ENCODE measurements around the gene ACTN1. TPM values are rescaled to one million over a fixed set of nuclear protein-coding genes. Genes with fewer than 3 reads are reported as not detected.
"Not testable (repeated sequence)": the region's sequence is repeated elsewhere in the genome, so short reads cannot be mapped to it uniquely, and the experiment has no call there.

Gene ACTN1
- 27.4 and 27.9 TPM in 2 replicates for total RNA-seq

DNA sequence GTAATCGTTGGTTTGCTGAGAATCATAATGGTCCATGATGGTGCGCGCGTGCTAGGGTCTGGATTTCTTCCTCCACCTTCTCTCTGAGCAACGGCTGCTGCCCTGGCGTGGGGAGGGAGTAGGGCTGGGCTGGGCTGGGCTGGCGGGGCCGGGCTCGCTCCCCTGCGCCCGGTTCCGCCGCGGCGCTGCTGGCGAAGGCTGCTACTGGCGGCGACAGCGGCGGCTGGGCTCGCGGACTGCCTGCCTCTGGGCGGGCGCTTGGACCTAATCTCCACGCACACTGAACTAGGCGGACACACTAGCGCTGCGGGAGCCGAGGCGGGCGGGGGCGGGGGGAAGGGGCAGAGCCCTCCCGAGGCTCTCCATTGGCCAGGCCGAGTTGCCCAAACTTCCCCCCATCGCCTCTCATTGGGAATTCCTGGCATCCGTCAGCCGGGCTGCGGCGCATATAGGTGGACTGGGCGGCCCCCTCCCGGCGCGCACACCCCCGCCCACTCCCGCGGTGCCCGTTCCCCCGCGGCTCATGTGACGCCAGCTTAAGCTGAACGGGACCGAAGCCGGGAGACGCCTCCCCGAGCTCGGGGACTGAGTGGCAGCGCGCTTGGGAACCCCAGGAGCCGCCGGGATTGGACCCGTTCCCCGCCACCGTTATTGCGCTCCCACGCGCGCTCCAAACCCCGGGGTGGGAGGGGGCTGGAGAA, at the start of gene ACTN1:
Gene ACTN1, minus strand, starts transcription at position 282 of the 701 bp plus-strand sequence. Its CDS starts 246 bp downstream, at position 36.
- Mint-ChIP-seq H3K4me1 (ENCODE audit: low read depth) (peaks cover 22% of the 10 kb centered on the region), H3K9me3 (no peaks in the 10 kb centered on the region), H3K27ac (peak within 1 kb of the TSS; percentile 68), H3K36me3 (ENCODE audit: low read depth) (peaks cover 6% of the 10 kb centered on the region), H3K4me3 (peak within 1 kb of the TSS; percentile 85), H3K27me3 (ENCODE audit: insufficient read depth) (peaks cover 32% of the 10 kb centered on the region)
- intact Hi-C loops (cut with micrococcal nuclease), result loop anchor here (2.0 to 5.0 kb wide), 3 partner anchors 68 to 1162 kb away; partner anchors contain the start of genes DCAF5, RAD51B and ZFYVE26
- DNase-seq (ENCODE audit: low spot score), result peak; percentile 22

DNA sequence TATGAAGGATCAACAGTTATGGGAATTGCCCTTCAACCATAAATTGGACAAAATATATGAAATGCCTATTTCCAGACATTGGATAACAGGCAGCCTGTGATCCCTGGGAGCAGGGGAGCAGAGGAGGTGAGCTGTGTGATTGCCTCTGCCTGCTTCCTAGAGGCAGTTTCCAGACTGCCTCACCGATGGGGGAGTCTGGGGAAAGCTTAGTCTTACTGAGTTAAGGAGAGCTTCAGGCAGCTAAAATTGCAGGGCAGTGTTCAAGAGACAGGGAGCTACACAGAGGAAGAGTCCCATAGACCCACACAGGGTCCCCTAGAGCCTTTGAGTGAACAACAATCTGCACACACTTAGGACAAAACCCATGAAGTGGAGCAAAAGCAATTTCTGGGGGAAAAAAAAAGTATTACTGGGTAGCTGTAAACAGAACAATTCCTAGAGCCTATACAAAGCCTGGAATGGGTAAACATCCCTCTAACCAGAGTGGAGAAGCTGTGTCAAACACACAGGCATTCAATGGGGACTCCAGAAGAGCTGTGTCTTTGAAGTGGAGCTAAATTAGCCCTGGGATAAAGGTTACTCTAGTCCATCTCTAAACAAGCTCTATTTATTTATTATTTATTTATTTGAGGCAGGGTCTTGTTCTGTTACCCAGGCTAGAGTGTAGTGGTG, 48.3 kb upstream of the ACTN1 start:
- Mint-ChIP-seq H3K9me3 (no peaks in the 10 kb centered on the region), H3K27ac (no peak overlapping the region), H3K36me3 (ENCODE audit: low read depth) (no peaks in the 10 kb centered on the region), H3K4me1 (ENCODE audit: low read depth) (no peaks in the 10 kb centered on the region), H3K27me3 (ENCODE audit: insufficient read depth) (peaks cover 22% of the 10 kb centered on the region), H3K4me3 (no peak overlapping the region)
- intact Hi-C loops (cut with micrococcal nuclease), result no loop called here
- no peak for DNase-seq (ENCODE audit: low spot score)

DNA sequence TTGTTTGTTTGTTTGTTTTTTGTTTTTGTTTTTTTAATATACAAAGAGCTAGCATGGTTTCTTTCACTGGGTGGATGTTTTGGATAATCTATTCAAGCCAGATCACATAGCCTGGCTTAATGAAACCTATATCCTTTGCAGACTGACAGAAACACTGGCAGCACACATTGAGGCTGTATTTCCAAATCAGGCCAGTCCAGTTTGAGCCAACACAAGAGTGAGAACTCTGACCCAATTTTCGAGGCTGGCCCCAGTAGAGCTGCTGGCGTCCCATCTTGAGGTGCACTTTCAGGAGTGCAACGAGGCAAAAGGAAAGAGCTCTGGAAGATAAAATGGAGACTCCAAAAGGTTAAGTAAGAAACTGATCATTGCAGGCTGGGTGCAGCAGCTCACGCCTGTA, 43.9 kb upstream of the ACTN1 start:
- Mint-ChIP-seq H3K27me3 (ENCODE audit: insufficient read depth) (peaks cover 23% of the 10 kb centered on the region), H3K27ac (no peak overlapping the region), H3K36me3 (ENCODE audit: low read depth) (no peaks in the 10 kb centered on the region), H3K4me3 (no peak overlapping the region), H3K4me1 (ENCODE audit: low read depth) (no peaks in the 10 kb centered on the region), H3K9me3 (no peaks in the 10 kb centered on the region)
- DNase-seq (ENCODE audit: low spot score), result no peak
- intact Hi-C loops (cut with micrococcal nuclease), result no loop called here

DNA sequence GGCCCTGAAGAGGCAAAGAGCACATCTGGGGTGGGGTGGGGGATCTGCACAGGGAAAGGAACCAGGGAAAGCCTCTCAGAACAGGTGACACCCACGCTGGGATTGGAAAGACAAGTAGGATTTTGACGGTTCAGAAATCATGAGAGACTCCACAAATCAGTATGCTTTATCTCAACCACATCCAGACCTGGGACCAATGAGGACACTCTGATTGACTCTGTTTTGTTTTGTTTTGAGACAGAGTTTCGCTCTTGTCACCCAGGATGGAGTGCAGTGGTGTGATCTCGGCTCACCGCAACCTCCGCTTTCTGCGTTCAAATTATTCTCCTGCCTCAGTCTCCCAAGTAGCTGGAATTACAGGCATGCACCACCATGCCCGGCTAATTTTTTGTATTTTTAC, 43.0 kb upstream of the ACTN1 start:
- H3K4me1 Mint-ChIP-seq (ENCODE audit: low read depth); intact Hi-C loops (cut with micrococcal nuclease); H3K36me3 Mint-ChIP-seq (ENCODE audit: low read depth); DNase-seq (ENCODE audit: low spot score); H3K9me3 Mint-ChIP-seq; H3K4me3 Mint-ChIP-seq; H3K27ac Mint-ChIP-seq: not testable (repeated sequence)
- H3K27me3 Mint-ChIP-seq (ENCODE audit: insufficient read depth), result peaks cover 19% of the 10 kb centered on the region

DNA sequence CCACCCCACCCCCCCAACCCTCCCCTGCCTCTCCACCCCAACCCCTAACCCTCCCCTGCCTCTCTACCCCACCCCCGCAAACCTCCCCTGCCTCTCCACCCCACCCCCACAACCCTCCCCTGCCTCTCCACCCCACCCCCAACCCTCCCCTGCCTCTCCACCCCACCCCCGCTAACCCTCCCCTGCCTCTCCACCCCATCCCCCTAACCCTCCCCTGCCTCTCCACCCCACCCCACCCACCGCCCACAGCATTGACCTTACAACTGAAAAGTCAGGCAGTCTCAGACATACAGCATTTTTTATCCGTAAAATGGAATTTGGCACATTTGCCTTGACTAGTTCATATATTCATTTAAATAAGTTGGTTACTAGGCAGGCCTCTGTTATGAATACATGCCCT, 38.6 kb upstream of the ACTN1 start:
- Mint-ChIP-seq H3K27ac (no peak overlapping the region), H3K9me3 (no peaks in the 10 kb centered on the region), H3K4me3 (no peak overlapping the region), H3K4me1 (ENCODE audit: low read depth) (no peaks in the 10 kb centered on the region), H3K36me3 (ENCODE audit: low read depth) (no peaks in the 10 kb centered on the region), H3K27me3 (ENCODE audit: insufficient read depth) (peaks cover 4% of the 10 kb centered on the region)
- intact Hi-C loops (cut with micrococcal nuclease), result no loop called here
- no peak for DNase-seq (ENCODE audit: low spot score)

DNA sequence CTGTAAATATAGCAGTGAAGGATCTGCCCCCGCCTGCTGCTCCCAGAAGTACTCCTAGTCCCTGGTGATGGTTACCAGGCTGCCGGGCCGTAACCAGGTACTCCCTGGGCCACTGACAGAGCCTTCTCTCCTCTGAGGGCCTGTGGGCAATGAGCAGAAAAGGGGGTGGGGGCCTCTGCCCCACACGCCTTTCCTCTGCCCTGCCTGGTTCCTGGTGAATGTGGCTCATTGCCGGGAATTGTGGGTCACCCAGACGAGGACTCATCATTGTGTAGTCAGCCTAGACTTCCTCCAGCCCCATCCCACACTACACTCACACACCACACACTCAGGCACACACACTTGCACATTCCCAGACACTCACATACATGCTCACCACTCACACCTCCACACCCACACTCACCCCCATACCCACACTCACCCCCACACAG, 35.7 kb upstream of the ACTN1 start:
- intact Hi-C loops (cut with micrococcal nuclease), result no loop called here

DNA sequence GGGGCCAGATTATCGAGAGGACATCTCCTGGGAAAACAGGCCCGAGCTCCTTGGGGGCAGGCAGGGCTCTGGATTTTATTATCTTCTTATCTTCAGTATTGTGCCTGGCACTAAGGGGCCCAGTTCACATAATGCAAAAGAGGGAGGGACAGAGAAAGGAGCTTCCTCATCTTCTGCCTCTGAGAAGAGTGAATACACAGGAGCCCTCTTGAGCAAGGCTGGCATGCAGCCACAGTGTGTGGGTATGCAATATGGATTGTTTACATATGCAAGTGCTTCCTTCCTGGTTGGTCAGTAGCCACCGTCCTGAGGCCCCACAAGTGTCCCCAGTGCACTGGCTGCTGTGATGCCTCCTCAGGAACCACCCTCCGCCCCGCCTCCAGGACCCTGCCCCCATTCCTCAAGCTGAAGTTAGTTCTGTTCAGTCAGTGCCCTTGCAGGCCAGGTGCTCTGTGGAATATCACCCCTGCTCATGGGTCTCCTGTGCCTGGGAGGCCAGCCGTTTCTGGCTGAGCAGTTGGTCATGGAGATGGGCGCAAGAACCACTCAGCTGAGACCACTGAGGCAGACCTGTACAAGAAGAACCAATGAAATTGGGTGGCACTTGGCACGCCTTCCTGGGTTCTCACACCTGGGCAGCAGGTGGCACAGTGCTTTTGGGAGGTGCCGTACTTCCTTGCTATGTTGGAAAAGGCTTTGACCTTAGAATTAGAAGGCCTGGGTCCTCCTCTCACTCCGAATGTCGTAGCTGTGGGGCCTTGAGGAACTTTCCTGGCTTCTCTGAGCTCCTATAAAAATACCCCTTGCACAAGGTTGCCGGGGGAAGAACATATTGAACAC, 35.1 kb upstream of the ACTN1 start:
- H3K36me3 Mint-ChIP-seq (ENCODE audit: low read depth), result no peaks in the 10 kb centered on the region
- no peaks in the 10 kb centered on the region for H3K27me3 Mint-ChIP-seq (ENCODE audit: insufficient read depth)
- H3K27ac Mint-ChIP-seq, result no peak overlapping the region
- no peaks in the 10 kb centered on the region for H3K4me1 Mint-ChIP-seq (ENCODE audit: low read depth)
- intact Hi-C loops (cut with micrococcal nuclease), result no loop called here
- H3K4me3 Mint-ChIP-seq, result no peak overlapping the region
- no peak for DNase-seq (ENCODE audit: low spot score)
- H3K9me3 Mint-ChIP-seq, result no peaks in the 10 kb centered on the region

More for the DNA sequence above, 35.7 kb upstream of the ACTN1 start:
- Mint-ChIP-seq H3K27ac (no peak overlapping the region), H3K4me1 (ENCODE audit: low read depth) (no peaks in the 10 kb centered on the region), H3K4me3 (no peak overlapping the region), H3K27me3 (ENCODE audit: insufficient read depth) (no peaks in the 10 kb centered on the region), H3K36me3 (ENCODE audit: low read depth) (no peaks in the 10 kb centered on the region), H3K9me3 (no peaks in the 10 kb centered on the region)
- DNase-seq (ENCODE audit: low spot score), result no peak

DNA sequence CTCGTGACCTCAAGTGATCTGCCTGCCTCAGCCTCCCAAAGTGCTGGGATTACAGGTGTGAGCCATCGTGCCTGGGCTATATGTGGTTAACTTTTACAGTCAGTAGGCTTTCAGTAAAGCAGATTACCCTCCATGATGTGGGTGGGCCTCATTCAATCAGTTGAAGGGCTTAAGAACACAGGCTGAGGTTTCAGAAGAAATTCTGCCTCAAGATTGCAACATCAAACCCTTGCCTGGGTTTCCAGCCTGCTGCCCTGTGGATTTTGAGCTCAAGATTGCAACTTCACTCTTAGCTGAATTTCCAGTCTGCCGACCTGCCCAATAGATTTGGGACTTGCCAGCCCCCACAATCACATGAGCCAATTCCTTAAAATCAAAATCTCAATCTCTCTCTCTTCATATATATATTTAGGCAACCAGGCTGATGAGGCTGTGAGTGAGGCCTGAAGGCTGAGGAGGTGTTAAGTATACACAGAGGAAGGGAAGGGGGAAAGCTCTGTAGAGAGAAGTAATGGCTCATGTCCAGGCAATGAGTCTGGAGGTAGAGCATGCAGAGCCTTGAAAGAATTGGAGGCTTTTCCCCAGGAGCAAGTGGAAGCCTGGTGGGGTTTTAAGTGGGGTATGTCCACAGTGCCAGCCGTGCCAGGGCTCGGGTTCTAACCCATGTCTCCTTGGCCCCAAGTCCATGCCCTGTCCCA, 33.3 kb upstream of the ACTN1 start:
- Mint-ChIP-seq H3K4me3 (no peak overlapping the region), H3K9me3 (no peaks in the 10 kb centered on the region), H3K27me3 (ENCODE audit: insufficient read depth) (no peaks in the 10 kb centered on the region), H3K27ac (no peak overlapping the region), H3K4me1 (ENCODE audit: low read depth) (no peaks in the 10 kb centered on the region), H3K36me3 (ENCODE audit: low read depth) (no peaks in the 10 kb centered on the region)
- intact Hi-C loops (cut with micrococcal nuclease), result no loop called here
- DNase-seq (ENCODE audit: low spot score), result no peak

DNA sequence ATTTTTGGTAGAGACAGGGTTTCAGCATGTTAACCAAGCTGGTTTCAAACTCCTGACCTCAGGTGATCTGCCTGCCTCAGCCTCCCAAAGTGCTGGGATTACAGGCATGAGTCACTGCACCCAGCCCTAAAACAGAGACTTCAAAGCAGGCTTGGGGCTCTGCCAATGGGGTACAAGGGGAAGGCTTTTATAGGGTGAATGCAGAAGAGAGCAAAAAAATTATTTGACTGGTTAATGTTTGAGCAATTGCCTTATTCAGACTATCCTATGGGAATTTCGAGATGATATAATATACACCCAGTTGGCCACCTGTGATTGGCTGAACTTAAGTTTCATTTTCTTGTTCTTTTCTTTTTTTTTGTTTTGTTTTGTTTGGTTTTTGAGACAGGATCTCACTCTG, 31.5 kb upstream of the ACTN1 start:
- no peaks in the 10 kb centered on the region for H3K27me3 Mint-ChIP-seq (ENCODE audit: insufficient read depth)
- no peak overlapping the region for H3K4me3 Mint-ChIP-seq
- no peaks in the 10 kb centered on the region for H3K9me3 Mint-ChIP-seq
- no peak overlapping the region for H3K27ac Mint-ChIP-seq
- no peak for DNase-seq (ENCODE audit: low spot score)
- H3K4me1 Mint-ChIP-seq (ENCODE audit: low read depth), result no peaks in the 10 kb centered on the region
- intact Hi-C loops (cut with micrococcal nuclease), result no loop called here
- no peaks in the 10 kb centered on the region for H3K36me3 Mint-ChIP-seq (ENCODE audit: low read depth)

DNA sequence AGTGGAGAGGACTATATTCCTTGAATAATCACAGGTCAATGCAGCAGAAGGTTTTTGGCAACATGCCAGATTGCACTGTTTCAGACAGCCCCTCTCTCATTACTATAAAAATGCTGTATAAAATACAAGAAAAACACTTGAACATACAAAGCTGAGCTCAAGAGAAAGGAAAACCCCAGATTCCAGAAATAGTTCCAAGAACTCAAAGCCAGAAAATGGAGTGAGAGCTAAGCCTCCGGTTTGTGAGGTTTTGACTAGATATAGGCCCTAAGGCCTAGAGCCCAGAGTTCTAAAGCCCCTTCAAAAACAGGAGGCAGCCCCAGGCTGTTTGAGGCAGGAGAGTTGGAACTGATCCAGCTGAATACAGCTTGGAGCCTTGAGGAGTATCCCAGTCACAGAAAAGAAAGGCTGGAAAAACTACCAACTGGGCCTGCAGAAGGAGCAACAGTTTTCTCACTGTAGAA, 29.4 kb upstream of the ACTN1 start:
- Mint-ChIP-seq H3K36me3 (ENCODE audit: low read depth) (no peaks in the 10 kb centered on the region), H3K27ac (no peak overlapping the region), H3K9me3 (no peaks in the 10 kb centered on the region), H3K27me3 (ENCODE audit: insufficient read depth) (peaks cover 3% of the 10 kb centered on the region), H3K4me3 (no peak overlapping the region), H3K4me1 (ENCODE audit: low read depth) (no peaks in the 10 kb centered on the region)
- no peak for DNase-seq (ENCODE audit: low spot score)
- intact Hi-C loops (cut with micrococcal nuclease), result no loop called here

DNA sequence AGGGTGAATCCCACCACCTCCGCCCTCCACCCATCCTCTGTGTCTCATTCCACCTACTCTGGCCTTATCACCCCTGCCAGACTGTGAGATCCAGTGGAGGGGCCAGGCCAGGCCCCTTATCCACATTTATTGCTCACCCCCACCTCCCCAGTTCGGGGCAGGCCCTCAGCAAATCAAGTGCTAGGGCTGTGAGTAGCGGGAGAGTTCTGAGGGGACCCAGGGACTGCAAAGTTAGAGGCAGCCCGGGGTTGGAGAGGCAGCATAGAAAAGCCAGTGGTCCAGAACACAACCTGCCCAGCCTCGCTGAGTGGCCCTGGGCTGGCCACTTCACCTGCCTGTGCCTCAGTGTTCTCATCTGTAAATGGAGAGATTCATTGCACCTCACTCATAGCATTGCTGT, 27.2 kb upstream of the ACTN1 start:
- Mint-ChIP-seq H3K9me3 (no peaks in the 10 kb centered on the region), H3K27ac (no peak overlapping the region), H3K4me1 (ENCODE audit: low read depth) (no peaks in the 10 kb centered on the region), H3K36me3 (ENCODE audit: low read depth) (no peaks in the 10 kb centered on the region), H3K4me3 (no peak overlapping the region), H3K27me3 (ENCODE audit: insufficient read depth) (peaks cover 3% of the 10 kb centered on the region)
- DNase-seq (ENCODE audit: low spot score), result no peak
- intact Hi-C loops (cut with micrococcal nuclease), result no loop called here

DNA sequence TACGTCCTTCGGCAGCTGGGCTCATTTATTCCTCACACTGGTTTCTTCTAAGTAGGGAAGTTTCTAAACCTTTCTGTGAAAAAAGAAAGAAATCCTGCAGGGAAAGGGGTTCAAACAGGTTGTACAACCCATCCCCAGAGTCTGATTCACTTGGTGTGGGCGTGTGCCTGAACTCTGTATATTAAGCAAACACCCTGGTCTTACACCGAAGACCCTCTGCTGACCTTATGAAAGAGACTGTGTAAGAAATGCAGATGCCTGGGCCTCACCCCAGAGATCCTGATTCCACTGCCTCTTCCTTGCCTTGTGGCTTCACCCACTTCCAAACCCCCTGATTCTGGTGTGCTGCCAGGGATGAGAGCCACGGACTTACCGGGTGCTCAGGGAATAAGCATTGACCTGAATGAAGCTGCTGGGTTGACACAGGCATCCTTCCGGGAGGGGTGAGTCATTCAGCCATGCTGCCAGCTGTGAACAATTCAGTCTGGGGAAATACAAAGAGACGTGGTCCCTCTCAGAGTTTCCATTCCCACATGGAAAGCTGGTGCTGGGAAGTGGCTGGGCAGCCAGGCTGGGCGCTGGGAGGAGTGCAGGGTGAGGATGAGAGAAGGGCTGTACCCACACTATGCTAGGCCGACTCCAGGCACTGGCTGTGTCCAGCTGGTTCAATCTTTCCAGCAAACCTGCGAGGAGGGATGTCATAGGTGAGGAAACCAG, 26.5 kb upstream of the ACTN1 start:
- no peak overlapping the region for H3K27ac Mint-ChIP-seq
- no peak overlapping the region for H3K4me3 Mint-ChIP-seq
- no peaks in the 10 kb centered on the region for H3K9me3 Mint-ChIP-seq
- intact Hi-C loops (cut with micrococcal nuclease), result no loop called here
- peaks cover 3% of the 10 kb centered on the region for H3K27me3 Mint-ChIP-seq (ENCODE audit: insufficient read depth)
- H3K36me3 Mint-ChIP-seq (ENCODE audit: low read depth), result no peaks in the 10 kb centered on the region
- DNase-seq (ENCODE audit: low spot score), result no peak
- no peaks in the 10 kb centered on the region for H3K4me1 Mint-ChIP-seq (ENCODE audit: low read depth)

Measured in activated T-helper 1 cell treated with anti-CD3 and anti-CD28 coated beads, Interleukin-12 subunit alpha, Interleukin-12 subunit beta, Interleukin-2, Interleukin-4 antibody, amounts not matched to agents 30 ng/mL and 10 ng/mL and 1 ng/mL, durations not matched to agents 14 hours and 24 hours and 36 hours (primary cell).